Activated CD8-positive, alpha-beta memory T cell treated with anti-CD3 and anti-CD28 coated beads, Interleukin-2, amount 50 U/mL, for 48 hours (primary cell): Measurements from ENCODE around the gene TBX6.
"Not testable (repeated sequence)": the region's sequence is repeated elsewhere in the genome, so short reads cannot be mapped to it uniquely, and the experiment has no call there.

Experiments
- DNase-seq: peaks from one replicate; pipeline ENCODE4 v3.0.0-alpha.2; 2020

Gene TBX6

GRCh38 chr16:30065102-30065942 lies 26.4 kb downstream of the TBX6 start, which contains the start of gene ALDOA:
TSS of gene ALDOA (plus strand) at chr16:30065760. CDS start at chr16:30066898, 1,138 bp downstream.
- peak; percentile 98 for DNase-seq

DNA sequence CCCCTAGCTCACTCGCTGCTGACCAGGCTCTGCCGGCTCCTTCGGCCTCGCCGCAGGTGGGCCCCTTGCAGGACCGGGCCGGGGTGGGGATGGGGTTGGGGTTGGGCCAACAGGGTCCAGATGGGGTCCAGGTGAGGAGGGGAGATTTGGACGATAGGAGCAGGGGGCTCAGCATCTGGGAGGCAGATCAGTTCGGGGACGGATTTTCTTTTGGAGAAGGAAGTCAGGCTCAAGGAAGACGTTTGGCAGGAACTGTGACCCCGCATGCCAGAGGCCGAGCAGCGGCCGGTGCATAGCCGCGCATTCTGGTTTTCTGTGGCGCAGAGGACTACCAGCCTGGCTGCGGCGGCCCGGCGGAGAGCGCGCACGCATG lies 27.0 kb downstream of the TBX6 start:
- DNase-seq, result no peak

GRCh38 chr16:30063893-30064728 lies 27.6 kb downstream of the TBX6 start:
- peak; percentile 83 for DNase-seq

DNA sequence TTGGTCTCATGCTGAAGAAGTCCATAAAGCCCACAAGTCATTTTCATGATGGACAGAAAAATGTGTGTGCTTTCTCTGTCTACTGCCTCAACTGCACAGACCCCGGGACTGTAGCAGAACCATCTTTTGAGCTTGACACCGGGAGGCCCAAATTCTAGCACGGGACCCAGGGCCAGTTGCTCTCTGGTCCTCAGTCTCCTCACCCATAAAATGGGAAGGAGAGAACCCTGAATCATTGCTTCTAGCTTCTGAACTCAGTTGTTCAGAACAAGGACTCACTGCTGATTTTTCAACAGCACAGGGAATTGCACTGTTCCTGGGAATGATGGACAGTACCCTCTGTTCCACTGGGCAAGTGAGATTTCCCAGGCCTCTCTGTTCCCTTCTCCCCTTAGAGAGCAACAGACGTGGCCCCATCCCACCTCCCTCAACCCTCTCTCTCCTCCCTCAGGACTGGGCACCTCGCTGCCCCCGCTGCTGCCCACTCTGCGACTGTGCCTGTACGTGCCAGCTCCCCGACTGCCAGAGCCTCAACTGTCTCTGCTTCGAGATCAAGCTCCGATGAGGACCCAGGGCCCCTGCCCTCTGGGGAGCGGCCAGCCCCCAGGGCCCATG lies 28.3 kb downstream of the TBX6 start:
- no peak for DNase-seq

GRCh38 chr16:30060836-30061554 lies 30.7 kb downstream of the TBX6 start:
- no peak for DNase-seq

DNA sequence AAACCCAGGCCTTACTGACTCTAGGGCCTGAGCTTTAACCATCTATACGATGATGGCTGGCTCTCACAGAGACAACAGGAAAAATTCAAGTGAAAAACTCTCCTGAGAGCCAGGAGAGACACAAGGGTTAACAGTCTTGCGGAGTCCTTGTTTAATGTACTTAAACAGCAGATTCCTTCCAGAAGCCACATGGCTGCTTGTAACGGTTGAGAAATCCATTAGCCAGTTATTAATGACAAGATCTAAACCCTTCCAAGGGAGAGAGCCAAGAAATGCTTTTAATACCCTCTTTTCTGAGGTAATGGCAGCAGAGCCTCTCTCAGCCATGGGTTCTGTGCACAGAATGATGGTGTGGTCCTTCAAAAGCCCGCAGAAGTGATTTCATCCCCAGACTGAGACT lies 31.4 kb downstream of the TBX6 start:
- no peak for DNase-seq

GRCh38 chr16:30054959-30055553 lies 36.7 kb downstream of the TBX6 start:
- DNase-seq, result peak; percentile 80

GRCh38 chr16:30054451-30054850 lies 37.3 kb downstream of the TBX6 start:
- no peak for DNase-seq

DNA sequence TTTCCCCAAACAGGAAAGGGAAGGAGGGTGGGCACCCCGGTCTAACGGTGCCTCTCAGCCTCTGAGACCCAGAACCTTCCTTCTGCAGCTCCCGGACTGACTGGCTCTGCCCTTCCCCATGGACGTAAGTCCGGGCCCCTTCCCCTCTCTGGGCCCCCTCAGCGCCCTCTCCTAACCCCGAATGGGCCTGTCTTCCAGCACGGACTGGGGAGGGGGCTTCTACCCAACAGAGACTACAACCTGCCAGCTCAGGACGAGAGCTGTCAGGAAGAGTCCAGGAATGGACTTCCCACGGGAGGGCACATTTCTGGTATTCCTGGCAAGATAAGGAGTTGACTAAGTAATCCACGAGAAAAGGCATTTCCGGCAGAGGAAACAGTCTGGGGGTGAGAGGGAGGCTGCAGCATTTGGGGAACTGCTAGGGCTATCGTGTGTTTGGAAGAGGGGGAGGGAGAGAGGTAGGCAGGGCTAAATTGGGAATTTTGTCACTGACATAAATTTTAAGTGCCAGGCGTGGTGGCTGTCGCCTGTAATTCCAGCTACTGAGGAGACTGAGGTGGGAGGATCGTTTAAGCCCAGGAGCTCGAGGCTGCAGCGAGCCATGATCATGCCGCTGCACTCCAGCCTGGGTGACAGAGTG lies 38.2 kb downstream of the TBX6 start:
- DNase-seq, result peak; percentile 64

GRCh38 chr16:30052671-30053372 lies 38.9 kb downstream of the TBX6 start:
- peak; percentile 99 for DNase-seq

DNA sequence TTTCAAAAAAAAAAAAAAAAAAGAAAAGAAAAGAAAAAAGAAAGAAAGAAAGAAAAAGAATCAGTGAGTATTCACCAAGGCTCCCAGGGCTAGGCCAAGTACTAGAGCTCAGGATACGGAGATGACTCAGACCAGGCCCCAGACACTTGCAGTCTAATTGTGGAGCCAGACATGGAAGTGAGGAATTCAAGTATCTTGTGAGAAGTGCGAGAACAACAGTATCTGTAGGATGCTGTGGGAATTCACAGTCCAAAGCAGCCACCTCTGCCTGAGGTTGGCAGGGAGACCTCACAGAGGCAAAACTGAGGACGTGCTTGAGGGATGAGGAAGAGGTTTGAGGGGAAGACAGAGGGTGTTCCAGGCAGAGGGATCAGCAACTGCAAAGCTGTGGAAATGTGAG lies 40.2 kb downstream of the TBX6 start:
- DNase-seq, result no peak

DNA sequence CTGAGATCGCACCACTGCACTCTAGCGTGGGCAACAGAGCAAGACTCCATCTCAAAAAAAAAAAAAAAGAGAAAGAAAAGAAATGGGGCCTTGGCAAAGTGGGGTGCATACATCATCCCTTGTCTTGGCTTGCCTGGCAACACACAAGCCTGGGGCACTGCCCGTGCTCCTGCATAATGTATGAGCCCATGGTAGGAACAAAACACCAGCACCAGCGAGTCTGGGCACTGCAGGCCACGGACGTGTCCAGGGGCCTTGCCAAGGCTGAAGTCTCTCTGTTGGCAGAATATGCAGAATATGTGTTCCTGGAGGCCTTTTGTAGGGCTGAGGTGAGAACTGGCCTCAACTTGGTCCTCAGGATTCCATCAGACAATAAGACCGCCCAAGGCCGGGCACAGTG lies 41.9 kb downstream of the TBX6 start:
- no peak for DNase-seq

- DNase-seq, result no peak
These were observed 45.1 kb downstream of the TBX6 start for GRCh38 chr16:30046588-30046987.

GRCh38 chr16:30046178-30046577 lies 45.5 kb downstream of the TBX6 start:
- no peak for DNase-seq

DNA sequence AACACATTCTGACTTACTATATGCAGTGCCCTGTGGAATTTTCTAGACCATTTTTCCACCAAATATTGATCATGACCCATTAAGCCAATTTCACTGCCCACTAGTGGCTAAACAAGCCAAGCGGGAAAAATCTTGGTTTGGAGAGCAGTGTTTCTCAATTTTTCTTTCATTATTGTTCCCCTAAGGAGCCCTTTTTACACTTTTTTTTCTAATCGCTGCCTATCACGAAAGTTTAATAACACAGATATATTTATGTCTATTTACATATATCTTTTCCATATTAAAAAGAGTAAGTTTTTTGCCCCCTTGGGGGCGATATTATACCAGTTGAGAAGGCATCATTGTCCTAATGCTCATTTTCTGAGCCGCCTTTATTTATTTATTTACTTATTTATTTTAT lies 49.9 kb downstream of the TBX6 start:
- no peak for DNase-seq

- DNase-seq, result not testable (repeated sequence)
These were observed 51.0 kb downstream of the TBX6 start for GRCh38 chr16:30040690-30041089.

DNA sequence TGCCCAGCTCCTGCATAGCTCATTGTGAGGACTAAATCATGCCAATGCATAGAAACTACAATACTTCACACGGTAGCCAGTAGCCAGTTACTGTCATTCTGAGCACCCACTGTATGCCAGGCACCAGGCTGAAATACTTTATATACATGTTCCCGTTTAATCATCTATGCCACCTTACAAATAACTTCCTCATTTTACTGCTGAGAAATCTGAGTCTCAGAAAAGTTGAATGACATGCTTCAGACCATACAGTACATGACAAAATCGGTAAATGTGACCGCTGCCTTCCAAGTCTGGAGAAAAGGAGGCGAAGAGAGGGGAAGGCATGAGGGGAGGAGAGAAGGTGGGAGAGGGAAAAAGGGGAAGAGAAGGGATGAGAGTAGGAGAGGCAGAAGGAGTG lies 51.5 kb downstream of the TBX6 start:
- no peak for DNase-seq
